C4-2B (cell line): ENCODE data around the gene SLC24A4.

Experiments used
- ZFX ChIP-seq: fragments of 450-650 bp; IDR thresholded peaks from 2 replicates; pipeline ENCODE4 v1.6.1; 2017
- TF ChIP-seq, protein P1 (sequence below): fragments of 450-650 bp; conservative IDR thresholded peaks from 2 replicates; pipeline ENCODE4 v1.5.1; 2017; ENCODE audit warnings: mild to moderate bottlenecking

- TF ChIP-seq, protein P1, sequence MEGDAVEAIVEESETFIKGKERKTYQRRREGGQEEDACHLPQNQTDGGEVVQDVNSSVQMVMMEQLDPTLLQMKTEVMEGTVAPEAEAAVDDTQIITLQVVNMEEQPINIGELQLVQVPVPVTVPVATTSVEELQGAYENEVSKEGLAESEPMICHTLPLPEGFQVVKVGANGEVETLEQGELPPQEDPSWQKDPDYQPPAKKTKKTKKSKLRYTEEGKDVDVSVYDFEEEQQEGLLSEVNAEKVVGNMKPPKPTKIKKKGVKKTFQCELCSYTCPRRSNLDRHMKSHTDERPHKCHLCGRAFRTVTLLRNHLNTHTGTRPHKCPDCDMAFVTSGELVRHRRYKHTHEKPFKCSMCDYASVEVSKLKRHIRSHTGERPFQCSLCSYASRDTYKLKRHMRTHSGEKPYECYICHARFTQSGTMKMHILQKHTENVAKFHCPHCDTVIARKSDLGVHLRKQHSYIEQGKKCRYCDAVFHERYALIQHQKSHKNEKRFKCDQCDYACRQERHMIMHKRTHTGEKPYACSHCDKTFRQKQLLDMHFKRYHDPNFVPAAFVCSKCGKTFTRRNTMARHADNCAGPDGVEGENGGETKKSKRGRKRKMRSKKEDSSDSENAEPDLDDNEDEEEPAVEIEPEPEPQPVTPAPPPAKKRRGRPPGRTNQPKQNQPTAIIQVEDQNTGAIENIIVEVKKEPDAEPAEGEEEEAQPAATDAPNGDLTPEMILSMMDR, result no peak
- no peak for TF ChIP-seq ZFX
These were observed 143.1 kb downstream of the SLC24A4 start for GRCh38 chr14:92466059-92466458.
